Adrenal gland (tissue), 12 donors: ENCODE measurements around the gene CD22. TPM values are rescaled to one million over a fixed set of nuclear protein-coding genes. Genes with fewer than 3 reads are reported as not detected.

Source experiments
- DNase-seq, 7 donors: peaks; one replicate each; pipeline ENCODE4 v3.0.0-alpha.2; 2019 to 2020
- H3K27ac ChIP-seq, 5 donors: fragments of 200-600 bp; sonication (generic) in 4 of 5; 1 replicate in 3 of 5; 2 replicates in 2 of 5; pipeline versions ENCODE4 v1.5.1 to v1.8.0; 2016 to 2020; ENCODE audit warnings: mild to moderate bottlenecking in 1 of 5
- H3K27me3 ChIP-seq: fragments of 200-600 bp; 2 replicates; pipeline ENCODE4 v1.8.0; 2021
- H3K36me3 ChIP-seq, 2 donors: fragments of 200-600 bp; replicated peaks in 1 of 2; 1 replicate in 1 of 2; 2 replicates in 1 of 2; pipeline versions ENCODE4 v1.5.1 to v1.8.0; 2018 to 2022
- H3K4me1 ChIP-seq, 2 donors: fragments of 200-600 bp; replicated peaks in 1 of 2; 1 replicate in 1 of 2; 2 replicates in 1 of 2; pipeline versions ENCODE4 v1.5.1 to v1.8.0; 2018 to 2021
- H3K4me3 ChIP-seq, 4 donors: fragments of 200-600 bp; sonication (generic) in 3 of 4; one replicate each; pipeline ENCODE4 v1.5.1; 2016 to 2018
- H3K9me3 ChIP-seq, 3 donors: fragments of 200-600 bp; sonication (generic) in 1 of 3; replicated peaks in 1 of 3; 1 replicate in 2 of 3; 2 replicates in 1 of 3; pipeline versions ENCODE4 v1.5.1 to v1.8.0; 2016 to 2021
- POLR2A ChIP-seq, 2 donors: fragments of 450-650 bp; IDR thresholded peaks; one replicate each; pipeline ENCODE4 v1.6.1; 2017; ENCODE audit warnings: antibody characterized with exemption in 2 of 2, mild to moderate bottlenecking in 2 of 2, moderate library complexity in 1 of 2
- WGBS, 4 donors: extraction: QIAGEN DNeasy Blood & Tissue Kit in 2 of 4; methylation state at CpG; one replicate each; pipeline versions ENCODE4 v1.1.5 to v1.1.7; 2013 to 2017; 5-methylcytosine and 5-hydroxymethylcytosine counted together
- intact Hi-C, 2 donors: fragments of 100-400 bp; cut with DNase I; formaldehyde crosslinking; loops; one replicate each; pipeline versions ENCODE4 v1.14.1 to v1.15.0; 2022 to 2023
- polyA plus RNA-seq, 3 donors: library from polyadenylated mRNA; stranded (reverse); fragments of 200-250 nt in 2 of 3; fragments of 350-450 nt in 1 of 3; fragmentation: Illumina TruSeq in 1 of 3; extraction: RNeasy Lipid Tissue Mini Kit (QIAGEN cat#74804) in 1 of 3; gene quantifications; one replicate each; pipeline ENCODE4 v1.2.3, GENCODE V29; 2013 to 2014
- total RNA-seq, 9 donors: library from RNA; depleted of rRNA in 4 of 9; stranded (reverse); fragments of >200 nt in 4 of 9; fragments of 120-200 nt in 1 of 9; fragmentation: NEBNext Ultra II Directional in 1 of 9; extraction: Animal tissue kit (Norgen Biotek cat#: 25700) in 1 of 9; gene quantifications; one replicate each; pipeline versions ENCODE4 v1.1.0 to v1.2.4, GENCODE V29; 2013 to 2023
- TF ChIP-seq, protein P1 (sequence below), 6 experiments: fragments of 450-650 bp in 4 of 6; fragments of 200-600 bp in 2 of 6; sonication (generic) in 1 of 6; IDR thresholded peaks; 1 replicate in 5 of 6; 2 replicates in 1 of 6; pipeline versions ENCODE4 v1.5.1 to v1.8.0; 2016 to 2021; ENCODE audit warnings: antibody characterized with exemption in 6 of 6, mild to moderate bottlenecking in 2 of 6, moderate library complexity in 1 of 6
- donor health status: healthy with polysubstance abuse.
- donor health status: Bipolar disorder and iron deficiency.
- donor health status: DM: yes; HTN: yes; CAD: no.
- donor health status: DM: no; HTN: no; CAD: no.
- donor health status: DM: no; HTN: no; CAD: no.
- donor health status: DM: yes; HTN: yes; CAD: no.

CD22 gene
- total and polyA plus RNA-seq, 12 donors, result 1.8 to 16.1 (median 6.2) TPM

- TF ChIP-seq POLR2A (IDR thresholded peaks at IDR 0.05), result no peak
- TF ChIP-seq, protein P1, sequence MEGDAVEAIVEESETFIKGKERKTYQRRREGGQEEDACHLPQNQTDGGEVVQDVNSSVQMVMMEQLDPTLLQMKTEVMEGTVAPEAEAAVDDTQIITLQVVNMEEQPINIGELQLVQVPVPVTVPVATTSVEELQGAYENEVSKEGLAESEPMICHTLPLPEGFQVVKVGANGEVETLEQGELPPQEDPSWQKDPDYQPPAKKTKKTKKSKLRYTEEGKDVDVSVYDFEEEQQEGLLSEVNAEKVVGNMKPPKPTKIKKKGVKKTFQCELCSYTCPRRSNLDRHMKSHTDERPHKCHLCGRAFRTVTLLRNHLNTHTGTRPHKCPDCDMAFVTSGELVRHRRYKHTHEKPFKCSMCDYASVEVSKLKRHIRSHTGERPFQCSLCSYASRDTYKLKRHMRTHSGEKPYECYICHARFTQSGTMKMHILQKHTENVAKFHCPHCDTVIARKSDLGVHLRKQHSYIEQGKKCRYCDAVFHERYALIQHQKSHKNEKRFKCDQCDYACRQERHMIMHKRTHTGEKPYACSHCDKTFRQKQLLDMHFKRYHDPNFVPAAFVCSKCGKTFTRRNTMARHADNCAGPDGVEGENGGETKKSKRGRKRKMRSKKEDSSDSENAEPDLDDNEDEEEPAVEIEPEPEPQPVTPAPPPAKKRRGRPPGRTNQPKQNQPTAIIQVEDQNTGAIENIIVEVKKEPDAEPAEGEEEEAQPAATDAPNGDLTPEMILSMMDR (IDR thresholded peaks at IDR 0.05), result no peak
- Histone ChIP-seq H3K9me3 (no peaks in the 10 kb centered on the region), H3K27ac (no peak overlapping the region), H3K4me3 (no peak overlapping the region), H3K27me3 (no peaks in the 10 kb centered on the region), H3K36me3 (no peaks in the 10 kb centered on the region), H3K4me1 (no peaks in the 10 kb centered on the region)
- DNase-seq, result no peak
- 77 to 92% (median 85%) methylated on average over 3 to 11 of the region's 11 CpGs for WGBS, 4 donors
- intact Hi-C loops, result no loop called here
Observed at GRCh38 chr19:35340431-35340830, 11.4 kb downstream of the CD22 start.

DNA sequence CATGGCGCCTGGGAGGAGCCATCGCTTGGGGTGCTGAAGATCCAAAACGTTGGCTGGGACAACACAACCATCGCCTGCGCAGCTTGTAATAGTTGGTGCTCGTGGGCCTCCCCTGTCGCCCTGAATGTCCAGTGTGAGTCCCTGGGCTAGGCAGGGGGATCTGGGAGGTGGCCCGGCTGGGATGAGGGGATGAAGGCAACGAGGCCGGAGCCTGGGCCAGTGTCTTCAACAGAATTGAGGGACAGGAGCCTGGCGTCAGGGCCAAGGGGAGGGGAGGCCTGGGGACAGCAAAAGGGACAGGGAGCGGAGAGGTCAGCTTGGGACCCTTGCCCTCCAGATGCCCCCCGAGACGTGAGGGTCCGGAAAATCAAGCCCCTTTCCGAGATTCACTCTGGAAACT, 12.0 kb downstream of the CD22 start:
- TF ChIP-seq, protein P1 (IDR thresholded peaks at IDR 0.05), result no peak
- no peak for TF ChIP-seq POLR2A (IDR thresholded peaks at IDR 0.05)
- Histone ChIP-seq H3K9me3 (no peaks in the 10 kb centered on the region), H3K27me3 (no peaks in the 10 kb centered on the region), H3K4me1 (no peaks in the 10 kb centered on the region), H3K4me3 (no peak overlapping the region), H3K36me3 (no peaks in the 10 kb centered on the region), H3K27ac (no peak overlapping the region)
- WGBS, 4 donors, result 86 to 87% (median 87%) methylated on average over 16 of the region's 16 CpGs
- no peak for DNase-seq
- intact Hi-C loops, result no loop called here

DNA sequence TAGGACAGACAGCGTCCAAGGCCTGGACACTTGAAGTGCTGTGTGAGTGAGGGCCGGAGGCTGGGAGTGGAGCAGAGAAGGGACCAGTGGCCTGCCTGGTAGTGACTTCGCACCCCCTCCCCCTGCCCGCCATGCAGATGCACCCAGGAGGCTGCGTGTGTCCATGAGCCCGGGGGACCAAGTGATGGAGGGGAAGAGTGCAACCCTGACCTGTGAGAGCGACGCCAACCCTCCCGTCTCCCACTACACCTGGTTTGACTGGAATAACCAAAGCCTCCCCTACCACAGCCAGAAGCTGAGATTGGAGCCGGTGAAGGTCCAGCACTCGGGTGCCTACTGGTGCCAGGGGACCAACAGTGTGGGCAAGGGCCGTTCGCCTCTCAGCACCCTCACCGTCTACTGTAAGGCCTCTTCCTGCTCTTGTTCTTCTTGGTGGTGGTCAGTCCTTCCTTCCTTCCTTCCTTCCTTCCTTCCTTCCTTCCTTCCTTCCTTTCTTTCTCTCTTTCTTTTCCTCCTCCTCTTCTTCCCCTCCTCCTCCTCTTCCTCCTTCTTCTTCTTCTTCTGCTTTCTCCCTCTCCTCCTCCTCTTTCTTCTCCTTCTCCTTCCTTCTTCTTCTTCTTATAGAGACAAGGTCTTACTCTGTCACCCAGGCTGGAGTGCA, 12.7 kb downstream of the CD22 start:
- H3K27me3 ChIP-seq, result no peaks in the 10 kb centered on the region
- H3K36me3 ChIP-seq, result no peaks in the 10 kb centered on the region
- intact Hi-C loops, result no loop called here
- no peak overlapping the region for H3K27ac ChIP-seq
- no peak for DNase-seq
- no peak for TF ChIP-seq POLR2A (IDR thresholded peaks at IDR 0.05)
- TF ChIP-seq, protein P1 (IDR thresholded peaks at IDR 0.05), result no peak
- no peaks in the 10 kb centered on the region for H3K9me3 ChIP-seq
- H3K4me1 ChIP-seq, result no peaks in the 10 kb centered on the region
- no peak overlapping the region for H3K4me3 ChIP-seq
- 84 to 90% (median 87%) methylated on average over 13 to 14 of the region's 14 CpGs for WGBS, 4 donors

DNA sequence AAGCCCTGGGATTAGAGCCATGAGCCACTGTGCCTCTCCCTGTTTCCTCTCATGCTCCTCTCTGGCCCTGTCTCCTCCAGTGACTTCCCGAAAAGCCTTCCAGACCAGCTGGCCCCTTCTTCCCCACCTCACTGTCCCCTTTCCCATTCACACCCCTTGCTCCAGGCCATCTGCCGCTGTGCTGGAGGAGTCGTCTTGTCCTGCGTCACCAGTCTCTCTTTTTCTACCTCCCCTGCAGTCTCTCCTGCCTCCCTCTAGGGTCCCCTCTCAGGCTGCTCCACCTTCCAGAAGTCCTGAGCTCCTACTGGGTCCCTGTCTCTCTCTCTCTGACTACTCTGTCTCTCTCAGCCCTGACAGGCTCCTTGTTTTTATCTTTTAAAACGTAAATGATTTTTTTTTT, 13.4 kb downstream of the CD22 start:
- intact Hi-C loops, result no loop called here
- DNase-seq, result no peak
- H3K9me3 ChIP-seq, result no peaks in the 10 kb centered on the region
- H3K27me3 ChIP-seq, result no peaks in the 10 kb centered on the region
- no peak overlapping the region for H3K27ac ChIP-seq
- no peaks in the 10 kb centered on the region for H3K36me3 ChIP-seq
- H3K4me3 ChIP-seq, result no peak overlapping the region
- WGBS, 4 donors, result 68 to 84% (median 78%) methylated on average over 5 of the region's 5 CpGs
- no peak for TF ChIP-seq POLR2A (IDR thresholded peaks at IDR 0.05)
- TF ChIP-seq, protein P1 (IDR thresholded peaks at IDR 0.05), result no peak
- H3K4me1 ChIP-seq, result no peaks in the 10 kb centered on the region
